Stimulated activated naive CD8-positive, alpha-beta T cell treated with anti-CD3 and anti-CD28 coated beads, Interleukin-15, Interleukin-2, amounts not matched to agents 100 ng/mL and 50 ng/mL, for 24 hours (primary cell): ENCODE results near the gene AUTS2.

ENCODE experiments used
- H3K27ac Mint-ChIP-seq: one replicate; pipeline ENCODE4 v1.8.0; 2021; ENCODE audit warnings: mild to moderate bottlenecking, mixed read lengths
- H3K27me3 Mint-ChIP-seq: one replicate; pipeline ENCODE4 v1.8.0; 2021; ENCODE audit warnings: mixed read lengths
- H3K36me3 Mint-ChIP-seq: one replicate; pipeline ENCODE4 v1.8.0; 2021; ENCODE audit warnings: low read depth, mixed read lengths
- H3K4me1 Mint-ChIP-seq: one replicate; pipeline ENCODE4 v1.8.0; 2021; ENCODE audit warnings: low read depth, mixed read lengths
- H3K4me3 Mint-ChIP-seq: one replicate; pipeline ENCODE4 v1.8.0; 2021; ENCODE audit warnings: mild to moderate bottlenecking, mixed read lengths
- H3K9me3 Mint-ChIP-seq: one replicate; pipeline ENCODE4 v1.8.0; 2021; ENCODE audit warnings: mixed read lengths

The AUTS2 gene

GRCh38 chr7:70060298-70061068 lies 462.2 kb downstream of the AUTS2 start:
- no peaks in the 10 kb centered on the region for H3K36me3 Mint-ChIP-seq
- no peaks in the 10 kb centered on the region for H3K4me1 Mint-ChIP-seq
- H3K27me3 Mint-ChIP-seq: no peaks in the 10 kb centered on the region
- no peaks in the 10 kb centered on the region for H3K9me3 Mint-ChIP-seq
- no peak overlapping the region for H3K4me3 Mint-ChIP-seq
- H3K27ac Mint-ChIP-seq: no peak overlapping the region

- no peaks in the 10 kb centered on the region for H3K27me3 Mint-ChIP-seq
- no peaks in the 10 kb centered on the region for H3K9me3 Mint-ChIP-seq
- H3K4me1 Mint-ChIP-seq: no peaks in the 10 kb centered on the region
- no peak overlapping the region for H3K27ac Mint-ChIP-seq
- H3K36me3 Mint-ChIP-seq: no peaks in the 10 kb centered on the region
- no peak overlapping the region for H3K4me3 Mint-ChIP-seq
These were observed 465.1 kb downstream of the AUTS2 start for GRCh38 chr7:70063371-70063770.

DNA sequence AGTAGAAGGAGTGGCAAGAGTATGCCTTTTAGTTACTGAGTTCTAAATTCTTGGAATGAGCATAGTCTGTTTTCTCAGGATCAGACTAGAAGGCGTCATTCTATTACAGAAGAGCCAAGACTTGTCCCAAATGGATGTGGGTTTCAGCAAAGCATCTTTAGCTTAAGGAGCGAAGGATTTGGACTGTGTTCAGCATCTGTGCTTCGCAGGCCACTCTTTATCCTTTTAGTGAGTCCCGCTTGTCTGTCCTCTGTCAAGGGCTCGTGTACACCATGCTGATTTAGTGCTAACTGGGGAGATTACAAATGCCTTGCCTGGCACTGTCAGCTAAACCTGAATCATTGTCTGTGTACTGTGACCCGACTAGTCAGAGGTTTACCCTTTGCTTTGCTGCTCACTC lies 465.7 kb downstream of the AUTS2 start:
- Mint-ChIP-seq H3K27ac (no peak overlapping the region), H3K9me3 (no peaks in the 10 kb centered on the region), H3K4me3 (no peak overlapping the region), H3K36me3 (no peaks in the 10 kb centered on the region), H3K27me3 (no peaks in the 10 kb centered on the region), H3K4me1 (no peaks in the 10 kb centered on the region)

GRCh38 chr7:70066844-70067243 lies 468.6 kb downstream of the AUTS2 start:
- H3K27ac Mint-ChIP-seq: no peak overlapping the region
- no peaks in the 10 kb centered on the region for H3K9me3 Mint-ChIP-seq
- H3K4me1 Mint-ChIP-seq: no peaks in the 10 kb centered on the region
- H3K27me3 Mint-ChIP-seq: no peaks in the 10 kb centered on the region
- no peak overlapping the region for H3K4me3 Mint-ChIP-seq
- H3K36me3 Mint-ChIP-seq: no peaks in the 10 kb centered on the region

GRCh38 chr7:70068531-70068930 lies 470.3 kb downstream of the AUTS2 start:
- Mint-ChIP-seq H3K27ac (no peak overlapping the region), H3K4me1 (no peaks in the 10 kb centered on the region), H3K27me3 (no peaks in the 10 kb centered on the region), H3K4me3 (no peak overlapping the region), H3K9me3 (no peaks in the 10 kb centered on the region), H3K36me3 (no peaks in the 10 kb centered on the region)

- H3K4me3 Mint-ChIP-seq: no peak overlapping the region
- no peaks in the 10 kb centered on the region for H3K36me3 Mint-ChIP-seq
- H3K4me1 Mint-ChIP-seq: no peaks in the 10 kb centered on the region
- no peaks in the 10 kb centered on the region for H3K27me3 Mint-ChIP-seq
- no peak overlapping the region for H3K27ac Mint-ChIP-seq
- H3K9me3 Mint-ChIP-seq: no peaks in the 10 kb centered on the region
These were observed 471.7 kb downstream of the AUTS2 start for GRCh38 chr7:70069977-70070376.

DNA sequence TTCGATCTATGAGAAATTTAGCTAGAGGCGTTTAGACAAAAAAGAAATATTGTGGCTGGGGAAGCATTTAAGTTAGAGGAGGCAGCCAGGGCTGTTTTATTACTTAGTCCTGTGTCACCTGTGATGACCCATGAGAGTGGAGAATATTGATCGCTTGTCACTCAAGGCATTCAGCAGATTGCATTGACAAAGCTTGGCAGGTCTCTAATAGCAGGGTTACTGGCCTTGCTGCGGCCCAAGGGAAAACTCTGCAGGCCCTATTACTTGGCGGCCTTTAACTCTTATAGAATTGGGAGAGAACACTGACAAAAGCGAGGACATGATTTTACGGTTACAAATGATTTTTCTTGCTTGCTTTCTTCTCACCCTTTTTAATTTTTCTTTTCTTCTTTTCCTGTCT lies 473.5 kb downstream of the AUTS2 start:
- no peak overlapping the region for H3K4me3 Mint-ChIP-seq
- H3K36me3 Mint-ChIP-seq: no peaks in the 10 kb centered on the region
- no peaks in the 10 kb centered on the region for H3K9me3 Mint-ChIP-seq
- no peaks in the 10 kb centered on the region for H3K4me1 Mint-ChIP-seq
- no peaks in the 10 kb centered on the region for H3K27me3 Mint-ChIP-seq
- H3K27ac Mint-ChIP-seq: no peak overlapping the region

DNA sequence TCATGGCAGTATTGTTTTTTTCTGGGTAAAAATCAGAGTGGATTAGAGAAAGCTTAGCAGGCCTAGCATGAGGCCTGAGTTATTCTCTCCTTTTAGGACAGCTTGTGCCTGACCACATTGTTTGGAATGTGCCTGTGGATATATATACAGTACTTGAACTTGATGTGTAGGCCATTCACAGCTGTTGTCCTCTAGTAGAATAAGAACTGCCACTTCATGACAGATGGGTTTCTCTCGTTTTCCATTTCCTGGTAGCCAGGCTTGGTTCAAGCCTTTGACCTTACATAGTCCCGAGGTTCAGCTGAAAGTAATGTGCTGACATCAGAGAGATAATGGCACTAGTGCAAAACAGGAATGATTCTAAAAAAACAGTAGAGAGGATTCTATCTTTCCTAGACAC lies 473.9 kb downstream of the AUTS2 start:
- Mint-ChIP-seq H3K4me1 (no peaks in the 10 kb centered on the region), H3K9me3 (no peaks in the 10 kb centered on the region), H3K27ac (no peak overlapping the region), H3K27me3 (no peaks in the 10 kb centered on the region), H3K4me3 (no peak overlapping the region), H3K36me3 (no peaks in the 10 kb centered on the region)

GRCh38 chr7:70076325-70076724 lies 478.1 kb downstream of the AUTS2 start:
- no peak overlapping the region for H3K27ac Mint-ChIP-seq
- H3K9me3 Mint-ChIP-seq: no peaks in the 10 kb centered on the region
- H3K27me3 Mint-ChIP-seq: no peaks in the 10 kb centered on the region
- no peaks in the 10 kb centered on the region for H3K36me3 Mint-ChIP-seq
- no peak overlapping the region for H3K4me3 Mint-ChIP-seq
- H3K4me1 Mint-ChIP-seq: no peaks in the 10 kb centered on the region

DNA sequence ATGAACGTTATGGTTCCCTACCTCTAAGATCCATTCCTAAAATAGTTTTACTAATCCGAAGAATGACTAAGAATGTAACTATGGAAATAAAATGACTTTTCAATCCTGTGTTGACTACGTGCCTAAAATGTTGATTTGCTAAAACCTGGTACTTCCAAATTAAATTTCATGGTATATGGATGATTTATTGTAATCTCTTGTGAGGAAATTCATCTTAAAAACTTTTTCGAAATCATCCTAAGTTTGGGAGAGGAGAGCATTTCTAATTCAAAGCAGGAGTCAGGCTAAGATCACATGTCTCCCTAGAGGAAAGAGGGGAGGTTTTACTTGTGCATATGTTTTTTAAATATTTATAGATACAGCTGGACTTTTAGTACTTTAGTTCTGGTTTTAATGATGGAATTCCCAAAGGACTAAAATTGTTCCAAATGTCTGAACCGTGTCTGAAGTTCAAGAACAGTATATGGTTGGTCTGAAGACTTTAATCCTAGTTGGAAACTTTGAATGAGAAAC lies 483.9 kb downstream of the AUTS2 start:
- no peak overlapping the region for H3K27ac Mint-ChIP-seq
- peaks cover 5% of the 10 kb centered on the region for H3K9me3 Mint-ChIP-seq
- H3K4me1 Mint-ChIP-seq: no peaks in the 10 kb centered on the region
- H3K4me3 Mint-ChIP-seq: no peak overlapping the region
- no peaks in the 10 kb centered on the region for H3K27me3 Mint-ChIP-seq
- H3K36me3 Mint-ChIP-seq: no peaks in the 10 kb centered on the region

DNA sequence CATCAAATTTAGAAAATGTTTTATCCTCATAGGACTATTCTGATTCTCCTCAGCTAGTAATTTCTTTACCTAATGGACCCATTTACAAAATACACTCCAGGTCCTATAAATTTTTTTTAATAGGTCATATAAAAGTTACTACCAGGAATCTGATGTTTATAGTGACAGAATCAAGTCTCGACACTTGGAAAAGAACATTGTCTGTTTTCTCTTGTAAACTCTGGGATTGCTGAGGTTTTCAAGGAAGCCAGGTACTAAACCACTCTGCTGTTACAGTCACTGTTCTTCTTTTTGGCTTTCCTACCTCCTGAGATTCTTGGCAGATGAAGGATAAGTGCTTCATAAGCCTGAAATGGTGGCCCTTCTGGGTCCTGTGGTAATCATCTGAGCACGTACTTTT lies 493.1 kb downstream of the AUTS2 start:
- Mint-ChIP-seq H3K9me3 (no peaks in the 10 kb centered on the region), H3K4me1 (no peaks in the 10 kb centered on the region), H3K36me3 (no peaks in the 10 kb centered on the region), H3K27me3 (no peaks in the 10 kb centered on the region), H3K4me3 (no peak overlapping the region), H3K27ac (no peak overlapping the region)

GRCh38 chr7:70092314-70093204 lies 494.3 kb downstream of the AUTS2 start:
- Mint-ChIP-seq H3K9me3 (no peaks in the 10 kb centered on the region), H3K27ac (no peak overlapping the region), H3K36me3 (no peaks in the 10 kb centered on the region), H3K4me1 (no peaks in the 10 kb centered on the region), H3K27me3 (no peaks in the 10 kb centered on the region), H3K4me3 (no peak overlapping the region)

- H3K36me3 Mint-ChIP-seq: no peaks in the 10 kb centered on the region
- H3K4me1 Mint-ChIP-seq: no peaks in the 10 kb centered on the region
- no peaks in the 10 kb centered on the region for H3K9me3 Mint-ChIP-seq
- no peaks in the 10 kb centered on the region for H3K27me3 Mint-ChIP-seq
- H3K27ac Mint-ChIP-seq: no peak overlapping the region
- no peak overlapping the region for H3K4me3 Mint-ChIP-seq
These were observed 495.1 kb downstream of the AUTS2 start for GRCh38 chr7:70093205-70093904.

DNA sequence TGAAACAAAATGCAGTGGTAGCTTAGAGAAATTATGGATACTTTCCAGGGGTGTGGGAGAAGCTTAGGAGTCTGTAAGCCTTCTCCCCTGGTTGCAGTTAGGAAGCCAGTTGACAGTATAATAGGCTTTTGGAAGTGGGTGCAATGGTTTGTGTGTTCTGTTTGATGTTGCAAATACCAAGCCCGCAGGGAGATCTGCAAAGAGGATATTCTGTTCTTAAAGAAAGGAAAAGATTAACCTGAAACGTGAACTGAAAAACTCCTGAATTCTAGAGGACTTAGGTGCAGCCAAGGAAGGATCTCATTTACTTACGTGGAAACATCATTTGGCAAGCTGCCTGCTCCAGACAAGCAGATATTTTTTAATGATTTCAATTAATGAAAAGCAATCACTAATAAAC lies 496.6 kb downstream of the AUTS2 start:
- Mint-ChIP-seq H3K36me3 (no peaks in the 10 kb centered on the region), H3K4me3 (no peak overlapping the region), H3K27ac (no peak overlapping the region), H3K27me3 (no peaks in the 10 kb centered on the region), H3K9me3 (no peaks in the 10 kb centered on the region), H3K4me1 (no peaks in the 10 kb centered on the region)

GRCh38 chr7:70097645-70098044 lies 499.4 kb downstream of the AUTS2 start:
- H3K9me3 Mint-ChIP-seq: no peaks in the 10 kb centered on the region
- no peaks in the 10 kb centered on the region for H3K27me3 Mint-ChIP-seq
- H3K36me3 Mint-ChIP-seq: no peaks in the 10 kb centered on the region
- H3K27ac Mint-ChIP-seq: no peak overlapping the region
- no peak overlapping the region for H3K4me3 Mint-ChIP-seq
- no peaks in the 10 kb centered on the region for H3K4me1 Mint-ChIP-seq
